ENCODE measurements around the gene NT5M.
A peak's percentile ranks its signal among the peaks of the same experiment; 100 is the strongest.
"Not testable (repeated sequence)": the region's sequence is repeated elsewhere in the genome, so short reads cannot be mapped to it uniquely, and the experiment has no call there.

Gene NT5M

GRCh38 chr17:17303010-17303846, at the start of gene NT5M:
TSS of gene NT5M (plus strand) at chr17:17303373. CDS start at chr17:17303551, 178 bp downstream.
- peak; percentile 43 to 73 (median 48) for DNase-seq (ENCODE audit: low read depth in 3 of 3)

GRCh38 chr17:17253406-17253805, 49.8 kb upstream of the NT5M start:
- DNase-seq (ENCODE audit: low read depth in 3 of 3) = no peak

DNA sequence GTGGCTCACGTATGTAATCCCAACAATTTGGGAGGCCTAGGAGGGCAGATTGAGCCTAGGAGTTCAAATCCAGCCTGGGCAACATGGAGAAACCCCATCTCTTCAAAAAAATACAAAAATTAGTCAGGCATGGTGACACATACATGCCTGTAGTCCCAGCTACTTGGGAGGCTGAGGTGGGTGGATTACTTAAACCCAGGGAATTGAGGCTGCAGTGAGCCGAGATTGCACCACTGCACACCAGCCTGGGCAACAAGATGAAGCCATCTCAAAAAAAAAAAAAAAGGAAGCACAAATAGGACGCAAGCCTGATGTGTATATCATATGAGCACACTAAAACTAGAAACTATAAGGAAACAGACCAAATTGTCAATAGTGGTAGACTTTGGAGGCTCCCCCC, 49.1 kb upstream of the NT5M start:
- no peak for DNase-seq (ENCODE audit: low read depth in 3 of 3)

DNA sequence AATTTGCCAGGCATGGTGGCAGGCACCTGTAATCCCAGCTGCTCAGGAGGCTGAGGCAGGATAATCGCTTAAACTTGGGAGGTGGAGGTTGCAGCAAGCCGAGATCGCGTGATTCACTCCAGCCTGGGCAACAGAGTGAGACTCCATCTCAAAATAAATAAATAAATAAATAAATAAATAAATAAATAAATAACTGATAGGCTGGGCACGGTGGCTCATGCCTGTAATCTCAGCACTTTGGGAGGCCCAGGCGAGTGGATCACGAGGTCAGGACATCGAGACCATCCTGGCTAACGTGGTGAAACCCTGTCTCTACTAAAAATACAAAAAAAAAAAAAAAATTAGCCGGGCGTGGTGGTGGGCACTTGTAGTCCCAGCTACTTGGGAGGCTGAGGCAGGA, 47.5 kb upstream of the NT5M start:
- DNase-seq (ENCODE audit: low read depth in 3 of 3) = not testable (repeated sequence)

DNA sequence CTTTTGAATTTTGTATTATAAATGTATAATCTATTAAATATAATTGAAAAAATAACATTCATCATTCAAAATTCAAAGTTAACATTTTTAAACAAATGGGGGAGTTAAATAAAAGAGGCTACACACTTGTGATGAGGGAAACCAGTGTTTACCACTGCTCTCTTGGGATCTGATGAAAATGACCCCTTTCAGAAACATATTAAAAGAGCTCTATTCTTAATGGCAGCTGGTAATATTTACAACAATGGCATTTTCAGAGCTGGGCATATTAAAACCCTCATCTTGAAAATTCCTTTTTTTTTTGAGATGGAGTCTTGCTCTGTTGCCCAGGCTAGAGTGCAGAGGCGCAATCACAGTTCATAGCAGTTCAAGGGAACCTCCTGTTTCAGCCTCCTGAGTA, 46.9 kb upstream of the NT5M start:
- DNase-seq (ENCODE audit: low read depth in 3 of 3) = no peak

GRCh38 chr17:17258011-17258410, 45.2 kb upstream of the NT5M start:
- DNase-seq (ENCODE audit: low read depth in 3 of 3) = no peak

DNA sequence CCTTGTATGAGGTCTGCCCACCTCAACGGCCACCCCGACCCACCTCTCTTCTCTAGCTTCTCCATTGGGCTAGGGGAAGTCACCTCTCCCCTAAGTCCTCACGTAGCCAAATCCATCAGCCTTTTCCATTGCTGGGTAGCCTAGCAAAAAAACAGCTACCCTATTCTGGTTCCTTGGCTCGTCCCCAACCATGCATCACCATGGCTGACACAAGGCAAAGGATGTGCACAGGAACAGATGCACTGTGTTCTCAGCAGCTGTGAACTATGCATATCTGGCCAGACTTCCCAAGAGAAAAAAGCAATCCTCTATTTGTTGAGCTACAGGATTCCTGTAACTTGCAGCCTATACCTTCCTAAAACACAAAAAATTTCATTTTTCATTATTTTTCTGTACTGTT, 44.2 kb upstream of the NT5M start:
- no peak for DNase-seq (ENCODE audit: low read depth in 3 of 3)

DNA sequence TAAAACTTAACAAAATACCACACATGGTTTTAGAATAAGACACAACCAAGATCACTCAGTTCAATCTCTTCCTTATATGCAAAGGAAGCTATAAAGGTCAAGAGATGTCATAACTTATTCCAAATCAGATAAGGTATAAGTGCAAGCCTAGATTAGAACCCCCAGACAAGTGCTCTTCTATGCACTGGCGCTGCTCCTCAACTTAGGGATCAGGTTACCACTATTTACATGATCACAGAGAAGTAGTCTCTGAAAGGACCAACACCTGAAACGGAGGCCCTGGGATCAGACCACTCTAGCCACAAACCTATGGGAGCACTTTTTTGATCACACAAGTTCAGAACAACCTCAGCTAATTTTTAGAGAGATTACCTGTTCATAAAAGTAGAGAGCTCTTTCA, 38.7 kb upstream of the NT5M start:
- DNase-seq (ENCODE audit: low read depth in 3 of 3) = no peak

DNA sequence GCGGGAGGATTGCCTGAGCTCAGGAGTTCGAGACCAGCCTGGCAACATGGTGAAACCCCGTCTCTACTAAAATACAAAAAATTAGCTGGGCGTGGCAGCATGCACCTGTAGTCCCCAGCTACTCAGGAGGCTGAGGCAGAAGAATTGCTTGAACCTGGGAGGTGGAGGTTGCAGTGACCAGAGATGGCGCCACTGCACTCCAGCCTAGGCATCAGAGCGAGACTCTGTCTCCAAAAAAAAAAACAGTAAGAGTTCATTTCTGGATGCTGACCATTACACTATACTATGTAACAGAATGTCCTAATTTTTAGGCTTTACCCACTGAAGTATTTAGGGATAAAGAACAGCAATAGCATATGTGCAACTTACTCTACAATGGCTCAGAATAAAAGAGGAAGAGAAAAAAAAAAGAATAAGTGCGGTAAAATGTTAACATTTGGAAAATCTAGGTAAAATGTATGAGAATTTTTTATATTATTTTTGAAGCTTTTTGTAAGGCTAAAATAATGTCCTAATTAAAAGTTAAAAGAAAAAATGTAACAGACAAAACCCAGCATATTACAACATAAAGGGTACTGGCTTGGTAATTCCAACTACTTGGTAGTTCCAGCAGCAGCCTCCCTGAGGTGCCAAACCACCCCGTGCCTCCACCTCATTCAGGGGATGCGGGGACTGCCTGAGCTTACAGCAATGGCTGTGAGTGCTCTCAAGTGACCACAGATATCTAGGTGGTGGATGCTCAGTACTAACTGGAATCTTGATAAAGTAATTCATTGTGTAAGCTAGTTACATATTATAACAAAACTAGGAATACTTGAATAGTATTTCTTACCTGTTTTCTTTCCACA, 33.0 kb upstream of the NT5M start:
- DNase-seq (ENCODE audit: low read depth in 3 of 3) = no peak

GRCh38 chr17:17275971-17276370, 27.2 kb upstream of the NT5M start:
- DNase-seq (ENCODE audit: low read depth in 3 of 3) = no peak

DNA sequence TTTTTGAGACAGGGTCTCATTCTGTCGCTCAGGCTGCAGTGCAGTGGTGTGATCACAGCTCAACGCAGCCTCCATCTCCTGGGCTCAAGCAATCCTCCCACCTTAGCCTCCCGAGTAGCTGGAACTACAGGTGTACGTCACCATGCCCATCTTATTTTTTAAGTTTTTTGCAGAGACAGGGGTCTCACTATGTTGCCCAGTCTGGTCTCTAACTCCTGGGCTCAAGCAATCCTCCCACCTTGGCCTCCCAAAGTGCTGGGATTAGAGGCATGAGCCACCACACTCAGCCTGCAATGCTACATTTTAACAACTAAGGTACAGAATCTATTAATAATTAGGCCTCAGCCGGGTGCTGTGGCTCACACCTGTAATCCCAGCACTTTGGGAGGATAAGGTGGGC, 25.7 kb upstream of the NT5M start:
- DNase-seq (ENCODE audit: low read depth in 3 of 3) = not testable (repeated sequence)

- no peak for DNase-seq (ENCODE audit: low read depth in 3 of 3)
Measured at GRCh38 chr17:17279316-17279715, 23.9 kb upstream of the NT5M start.

DNA sequence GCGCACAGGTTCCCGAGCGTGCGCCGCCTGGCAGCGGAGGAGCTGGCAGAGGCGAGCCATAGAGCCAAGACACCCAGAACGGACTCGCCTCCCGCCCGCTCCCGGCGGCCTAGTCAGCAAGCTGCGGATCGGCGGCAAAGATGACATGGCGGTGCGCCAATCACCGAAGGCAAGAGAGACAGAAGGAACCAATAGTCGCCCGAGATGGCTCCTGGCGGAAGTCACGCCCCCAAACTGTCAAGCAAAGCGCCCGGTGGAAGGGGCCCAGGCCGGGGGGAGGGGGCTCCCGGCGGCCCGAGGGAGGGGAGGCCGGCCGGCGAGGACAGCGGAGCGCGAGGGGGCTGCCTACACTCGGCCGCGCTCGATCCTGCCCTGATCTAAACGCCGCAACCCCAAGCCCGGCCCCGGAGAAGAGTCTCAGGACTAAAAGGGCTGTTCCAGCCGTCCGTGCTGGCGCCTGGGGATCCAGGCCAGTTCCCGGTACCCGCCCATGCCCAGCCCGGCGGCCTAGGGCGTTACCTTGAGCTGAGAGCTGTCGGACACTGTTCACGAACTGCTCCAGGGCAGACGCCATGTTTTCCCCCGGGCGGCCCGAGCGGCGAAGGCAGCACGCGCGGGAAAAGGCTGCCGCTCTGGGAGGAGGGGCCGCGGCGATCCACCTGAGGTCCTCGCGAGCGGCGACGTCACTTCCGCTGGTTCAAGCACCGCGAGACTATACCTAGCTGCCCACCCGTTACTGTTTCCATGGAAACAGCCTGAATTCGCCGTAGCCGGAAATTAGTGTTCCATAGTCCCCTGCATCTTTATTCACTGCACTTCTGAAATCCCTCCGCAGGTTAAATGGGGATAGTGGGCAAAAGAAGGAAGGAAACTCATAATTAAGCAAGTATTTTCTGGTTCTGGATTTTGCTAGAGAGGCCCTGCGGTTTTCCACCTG, 22.3 kb upstream of the NT5M start, which contains the start of gene COPS3:
COPS3 (minus strand) TSS at position 634 of the 937 bp plus-strand sequence; CDS start at position 574, 60 bp downstream.
- peak; percentile 95 to 96 (median 95) for DNase-seq (ENCODE audit: low read depth in 3 of 3)

DNA sequence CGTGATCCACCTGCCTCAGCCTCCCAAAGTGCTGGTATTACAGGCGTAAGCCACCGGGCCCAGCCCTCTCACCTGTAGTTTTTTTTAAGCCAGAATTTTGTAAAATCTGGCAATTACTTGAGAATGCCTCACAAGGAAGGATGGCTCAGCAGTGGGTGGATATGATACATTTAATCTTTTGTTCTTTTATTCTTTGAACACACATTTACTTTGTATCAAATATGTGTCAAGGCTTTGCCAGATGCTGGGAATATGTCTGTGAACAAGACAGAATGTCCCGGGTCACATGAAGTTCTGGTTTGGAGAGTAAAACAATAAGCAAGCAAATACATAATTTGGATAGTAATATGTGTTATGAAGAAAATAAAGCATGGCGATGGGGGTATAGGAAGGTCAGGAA, 17.2 kb upstream of the NT5M start:
- no peak for DNase-seq (ENCODE audit: low read depth in 3 of 3)

DNA sequence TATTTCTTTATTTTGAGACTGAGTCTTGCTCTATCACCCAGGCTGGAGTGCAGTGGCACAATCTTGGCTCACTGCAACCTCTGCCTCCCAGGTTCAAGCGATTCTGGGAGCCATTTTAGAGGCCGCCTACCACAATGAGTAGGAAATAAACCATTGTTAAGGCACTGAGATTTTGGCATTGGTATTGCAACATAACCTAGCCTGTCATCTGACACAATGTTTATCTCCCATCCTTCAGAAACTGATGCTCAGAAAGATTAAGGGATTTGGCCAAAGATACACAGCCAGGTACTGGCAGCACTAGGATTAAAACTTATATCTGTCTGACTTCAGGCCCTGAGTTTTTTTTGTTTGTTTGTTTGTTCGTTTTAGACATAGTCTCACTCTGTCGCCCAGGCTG, 14.1 kb upstream of the NT5M start:
- no peak for DNase-seq (ENCODE audit: low read depth in 3 of 3)

DNA sequence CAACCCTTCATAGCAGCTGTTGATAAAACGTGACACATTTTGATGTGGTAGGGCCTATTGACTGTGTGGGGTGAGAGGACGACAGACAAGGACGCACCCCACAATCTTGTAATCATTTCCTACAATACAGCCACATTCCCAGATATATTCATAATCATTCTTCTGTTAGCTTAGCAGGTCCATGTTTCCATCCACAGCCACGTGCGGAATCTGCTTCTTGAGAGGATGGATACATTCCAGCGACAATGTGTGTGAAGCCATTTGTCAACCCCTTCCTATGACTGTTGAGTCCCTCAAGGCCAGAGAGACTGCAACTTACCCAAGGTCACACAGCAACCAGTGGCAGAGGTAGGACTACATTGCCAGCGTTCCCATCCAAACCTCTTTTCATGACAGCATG, 13.5 kb upstream of the NT5M start:
- no peak for DNase-seq (ENCODE audit: low read depth in 3 of 3)

DNA sequence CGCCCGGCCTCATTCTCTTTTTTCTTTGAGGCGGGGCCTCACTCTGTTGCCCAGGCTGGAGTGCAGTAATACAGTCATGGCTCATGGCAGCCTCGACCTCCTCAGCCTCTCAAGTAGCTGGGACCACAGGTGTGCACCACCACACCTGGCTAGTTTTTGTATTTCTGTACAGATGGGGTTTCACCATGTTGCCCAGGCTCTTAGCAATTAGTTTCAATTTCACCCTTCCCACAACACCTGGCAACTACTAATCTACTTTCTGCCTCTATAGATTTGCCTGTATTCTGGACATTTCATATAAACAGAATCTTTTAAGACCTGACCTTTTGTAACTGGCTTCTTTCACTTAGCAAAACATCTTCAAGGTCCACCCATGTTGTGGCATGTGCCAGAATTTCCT, 8.0 kb upstream of the NT5M start:
- no peak for DNase-seq (ENCODE audit: low read depth in 3 of 3)

- DNase-seq (ENCODE audit: low read depth in 3 of 3) = no peak
Measured at GRCh38 chr17:17297217-17297616, 6.0 kb upstream of the NT5M start.

DNA sequence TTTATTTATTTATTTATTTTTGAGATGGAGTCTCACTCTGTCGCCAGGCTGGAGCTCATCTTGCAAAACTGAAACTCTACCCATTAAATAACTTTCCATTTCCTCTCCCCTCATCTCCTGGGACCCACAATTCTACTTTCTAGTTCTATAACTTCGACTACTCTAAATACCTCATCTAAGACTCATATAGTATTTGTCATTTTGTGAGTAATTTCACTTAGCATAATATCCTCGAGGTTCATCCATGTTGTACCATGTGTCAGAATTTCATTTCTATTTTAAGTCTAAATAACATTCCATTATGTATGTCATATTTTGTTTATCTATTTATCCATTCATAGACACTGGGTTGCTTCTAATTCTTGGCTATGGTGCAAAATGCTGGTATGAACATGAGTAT, 5.1 kb upstream of the NT5M start:
- DNase-seq (ENCODE audit: low read depth in 3 of 3) = no peak

GRCh38 chr17:17300624-17301568, 2.3 kb upstream of the NT5M start:
- peak in 1 of 3 donors; percentile 56 for DNase-seq (ENCODE audit: low read depth in 3 of 3)

- DNase-seq (ENCODE audit: low read depth in 3 of 3) = not testable (repeated sequence)
Measured at GRCh38 chr17:17301659-17302058, 1.5 kb upstream of the NT5M start.

Measured in stimulated activated CD4-positive, alpha-beta T cell treated with anti-CD3 and anti-CD28 coated beads, TNF-alpha, amount 100 ng/mL, for 48 hours (primary cell).